ENCODE data around the gene NAT9.

- TF ChIP-seq CTCF (IDR thresholded peaks at IDR 0.05; ENCODE audit: low read length) (no peak), EZH2 (IDR thresholded peaks at IDR 0.05; ENCODE audit: borderline replicate concordance, low read length) (no peak)
Observed at GRCh38 chr17:74723891-74724290, 52.3 kb downstream of the NAT9 start.

Data from OCI-LY1 (cell line).